ENCODE measurements around the gene CFAP46. TPM values are rescaled to one million over a fixed set of nuclear protein-coding genes. Genes with fewer than 3 reads are reported as not detected.

CFAP46 gene
- total and polyA plus RNA-seq, 9 of the 15 experiments (the other 6 are each of a cell fraction or from before 2014, with no cell fraction given), result not detected

GRCh38 chr10:132991706-132992432 is 49.5 kb upstream of the CFAP46 start (continued):
- no peak for TF ChIP-seq HDAC3 (IDR thresholded peaks at IDR 0.05; ENCODE audit: borderline replicate concordance, partially characterized antibody)
- no peak for TF ChIP-seq NFE2L1 (tag; IDR thresholded peaks at IDR 0.05; ENCODE audit: borderline replicate concordance, low read depth)
- TF ChIP-seq PURB (CRISPR knock-in tag; IDR thresholded peaks at IDR 0.05; ENCODE audit: low read depth), result no peak
- no peak for TF ChIP-seq ZNF57 (CRISPR knock-in tag; IDR thresholded peaks at IDR 0.05)
- TF ChIP-seq GATAD2B (IDR thresholded peaks at IDR 0.05; ENCODE audit: borderline replicate concordance), result no peak
- TF ChIP-seq PTBP1 (IDR thresholded peaks at IDR 0.05; ENCODE audit: low read depth, low read length), result no peak
- no peak for TF ChIP-seq ZNF408 (CRISPR knock-in tag; IDR thresholded peaks at IDR 0.05; ENCODE audit: low read depth)
- no peak for TF ChIP-seq U2AF2 (optimal IDR thresholded peaks at IDR 0.05; ENCODE audit: low read depth, low read length)
- no peak for TF ChIP-seq MEF2A (IDR thresholded peaks at IDR 0.05; ENCODE audit: control insufficient read depth, low read depth, low read length)
- TF ChIP-seq, protein P1, sequence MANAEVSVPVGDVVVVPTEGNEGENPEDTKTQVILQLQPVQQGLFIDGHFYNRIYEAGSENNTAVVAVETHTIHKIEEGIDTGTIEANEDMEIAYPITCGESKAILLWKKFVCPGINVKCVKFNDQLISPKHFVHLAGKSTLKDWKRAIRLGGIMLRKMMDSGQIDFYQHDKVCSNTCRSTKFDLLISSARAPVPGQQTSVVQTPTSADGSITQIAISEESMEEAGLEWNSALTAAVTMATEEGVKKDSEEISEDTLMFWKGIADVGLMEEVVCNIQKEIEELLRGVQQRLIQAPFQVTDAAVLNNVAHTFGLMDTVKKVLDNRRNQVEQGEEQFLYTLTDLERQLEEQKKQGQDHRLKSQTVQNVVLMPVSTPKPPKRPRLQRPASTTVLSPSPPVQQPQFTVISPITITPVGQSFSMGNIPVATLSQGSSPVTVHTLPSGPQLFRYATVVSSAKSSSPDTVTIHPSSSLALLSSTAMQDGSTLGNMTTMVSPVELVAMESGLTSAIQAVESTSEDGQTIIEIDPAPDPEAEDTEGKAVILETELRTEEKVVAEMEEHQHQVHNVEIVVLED (CRISPR knock-in tag; IDR thresholded peaks at IDR 0.05), result no peak
